H1 (cell line): ENCODE measurements around the gene RIPOR1.

Experiments
- EZH2 ChIP-seq: fragments of 200-600 bp; sonication (generic); IDR thresholded peaks from 2 replicates; pipeline ENCODE4 v1.7.1; 2012; ENCODE audit warnings: low read depth, mild to moderate bottlenecking, moderate library complexity, low read length, inconsistent platforms; ENCODE audit not compliant: severe bottlenecking
- NANOG ChIP-seq: IDR thresholded peaks from 2 replicates; pipeline ENCODE4 v1.6.1; 2011; ENCODE audit warnings: low read length, low read depth, mild to moderate bottlenecking, inconsistent platforms; ENCODE audit not compliant: insufficient read depth, poor library complexity, severe bottlenecking
- NRF1 ChIP-seq: IDR thresholded peaks from 2 replicates; pipeline ENCODE4 v1.6.1; 2011; ENCODE audit warnings: mild to moderate bottlenecking, low read depth, low read length, improper control_type of control experiment
- POLR2A ChIP-seq, 2 experiments: IDR thresholded peaks; 1 replicate in 1 of 2; 2 replicates in 1 of 2; pipeline ENCODE4 v1.6.1; 2011; ENCODE audit warnings: low read depth in 2 of 2, low read length in 2 of 2, mild to moderate bottlenecking in 2 of 2; ENCODE audit errors: control extremely low read depth in 1 of 2
- POLR2AphosphoS5 ChIP-seq: IDR thresholded peaks from 2 replicates; pipeline ENCODE4 v1.6.1; 2011; ENCODE audit warnings: low read depth, low read length
- RAD21 ChIP-seq, 2 experiments: IDR thresholded peaks in 1 of 2; conservative IDR thresholded peaks in 1 of 2; 2 replicates each; pipeline ENCODE4 v1.6.1; 2011; ENCODE audit warnings: low read depth in 2 of 2, low read length in 2 of 2, improper control_type of control experiment in 1 of 2, inconsistent platforms in 1 of 2, mild to moderate bottlenecking in 1 of 2, moderate library complexity in 1 of 2
- RFX5 ChIP-seq: IDR thresholded peaks from 2 replicates; pipeline ENCODE4 v1.6.1; 2011; ENCODE audit warnings: low read depth, low read length, improper control_type of control experiment, borderline replicate concordance
- SP1 ChIP-seq: IDR thresholded peaks from 2 replicates; pipeline ENCODE4 v1.6.1; 2011; ENCODE audit warnings: low read depth, low read length
- SUZ12 ChIP-seq: fragments of 200-600 bp; sonication (generic); IDR thresholded peaks from 2 replicates; pipeline ENCODE4 v1.6.1; 2012; ENCODE audit warnings: mild to moderate bottlenecking, inconsistent platforms, low read length, moderate library complexity, mixed read lengths
- TF ChIP-seq, protein P1 (sequence below), 3 experiments: IDR thresholded peaks; 1 replicate in 2 of 3; 2 replicates in 1 of 3; pipeline versions ENCODE4 v1.5.1 to v1.6.1; 2011; ENCODE audit warnings: low read length in 3 of 3, mild to moderate bottlenecking in 3 of 3, inconsistent platforms in 2 of 3, low read depth in 1 of 3, moderate library complexity in 1 of 3; ENCODE audit not compliant: insufficient read depth in 1 of 3; ENCODE audit errors: control extremely low read depth in 1 of 3

DNA sequence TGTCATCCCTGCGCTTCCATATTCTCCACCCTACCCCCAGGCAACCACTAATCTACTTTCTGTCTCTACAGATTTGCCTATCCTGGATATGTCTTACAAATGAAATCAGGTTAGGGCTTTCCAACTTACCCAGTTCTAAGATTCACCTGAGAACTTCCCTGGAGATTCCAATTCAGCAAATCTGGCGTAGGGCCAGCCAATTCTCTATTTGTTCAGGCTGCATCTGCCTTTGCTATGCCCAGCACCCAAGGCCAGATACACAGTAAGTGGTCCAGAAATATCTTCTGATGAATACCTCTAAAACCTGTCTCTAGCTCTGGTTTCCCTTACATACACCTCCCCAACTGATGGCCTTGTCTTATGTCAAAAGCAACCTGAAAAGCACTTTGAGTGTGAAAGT lies 23.3 kb downstream of the RIPOR1 start:
- no peak for TF ChIP-seq POLR2AphosphoS5
- TF ChIP-seq NANOG, result no peak
- TF ChIP-seq, protein P1, sequence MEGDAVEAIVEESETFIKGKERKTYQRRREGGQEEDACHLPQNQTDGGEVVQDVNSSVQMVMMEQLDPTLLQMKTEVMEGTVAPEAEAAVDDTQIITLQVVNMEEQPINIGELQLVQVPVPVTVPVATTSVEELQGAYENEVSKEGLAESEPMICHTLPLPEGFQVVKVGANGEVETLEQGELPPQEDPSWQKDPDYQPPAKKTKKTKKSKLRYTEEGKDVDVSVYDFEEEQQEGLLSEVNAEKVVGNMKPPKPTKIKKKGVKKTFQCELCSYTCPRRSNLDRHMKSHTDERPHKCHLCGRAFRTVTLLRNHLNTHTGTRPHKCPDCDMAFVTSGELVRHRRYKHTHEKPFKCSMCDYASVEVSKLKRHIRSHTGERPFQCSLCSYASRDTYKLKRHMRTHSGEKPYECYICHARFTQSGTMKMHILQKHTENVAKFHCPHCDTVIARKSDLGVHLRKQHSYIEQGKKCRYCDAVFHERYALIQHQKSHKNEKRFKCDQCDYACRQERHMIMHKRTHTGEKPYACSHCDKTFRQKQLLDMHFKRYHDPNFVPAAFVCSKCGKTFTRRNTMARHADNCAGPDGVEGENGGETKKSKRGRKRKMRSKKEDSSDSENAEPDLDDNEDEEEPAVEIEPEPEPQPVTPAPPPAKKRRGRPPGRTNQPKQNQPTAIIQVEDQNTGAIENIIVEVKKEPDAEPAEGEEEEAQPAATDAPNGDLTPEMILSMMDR (IDR thresholded peaks at IDR 0.05; ENCODE audit: control extremely low read depth in 1 of 3, insufficient read depth in 1 of 3, low read depth in 1 of 3, low read length in 3 of 3), result no peak
- TF ChIP-seq EZH2, result no peak
- no peak for TF ChIP-seq RFX5
- no peak for TF ChIP-seq POLR2A (IDR thresholded peaks at IDR 0.05; ENCODE audit: control extremely low read depth in 1 of 2, low read depth in 2 of 2, low read length in 2 of 2)
- TF ChIP-seq RAD21 (IDR thresholded peaks at IDR 0.05 in 1 of 2, conservative IDR thresholded peaks at IDR 0.05 in 1 of 2; ENCODE audit: low read depth in 2 of 2, low read length in 2 of 2), result no peak
- TF ChIP-seq SUZ12, result no peak
- TF ChIP-seq SP1, result no peak
- TF ChIP-seq NRF1, result no peak
